Activated CD4-positive, alpha-beta T cell treated with anti-CD3 and anti-CD28 coated beads, Interleukin-2, amount 50 U/mL, for 24 hours (primary cell): ENCODE data around the gene OR2T33.
"Not testable (repeated sequence)": the region's sequence is repeated elsewhere in the genome, so short reads cannot be mapped to it uniquely, and the experiment has no call there.

Experiments
- DNase-seq, 2 donors: peaks; one replicate each; pipeline ENCODE4 v3.0.0-alpha.2; 2020; ENCODE audit warnings: low read depth in 1 of 2, low spot score in 1 of 2

Gene OR2T33

GRCh38 chr1:248277876-248278275 is at the start of gene OR2T33:
Gene OR2T33 (minus strand): TSS chr1:248277976. CDS start chr1:248273814, 4,162 bp downstream.
- no peak for DNase-seq

GRCh38 chr1:248324468-248324867 is 46.7 kb upstream of the OR2T33 start, which contains the start of gene OR2M7:
Gene OR2M7 (minus strand): TSS chr1:248324568. CDS start chr1:248324568, 0 bp downstream.
- no peak for DNase-seq

GRCh38 chr1:248316796-248317195 is 39.0 kb upstream of the OR2T33 start:
- DNase-seq = no peak

GRCh38 chr1:248306740-248307139 is 29.0 kb upstream of the OR2T33 start:
- not testable (repeated sequence) for DNase-seq

GRCh38 chr1:248306103-248306502 is 28.3 kb upstream of the OR2T33 start:
- no peak for DNase-seq

- not testable (repeated sequence) for DNase-seq
Observed at GRCh38 chr1:248305672-248306071, 27.9 kb upstream of the OR2T33 start.

GRCh38 chr1:248303324-248303723 is 25.5 kb upstream of the OR2T33 start, which contains the start of gene OR2T12:
Gene OR2T12 (minus strand): TSS chr1:248303424. CDS start chr1:248295578, 7,846 bp downstream.
- no peak for DNase-seq

GRCh38 chr1:248288391-248288790 is 10.6 kb upstream of the OR2T33 start:
- no peak for DNase-seq

GRCh38 chr1:248273225-248273624 is 4.6 kb downstream of the OR2T33 start:
- DNase-seq = not testable (repeated sequence)

GRCh38 chr1:248268178-248268577 is 9.6 kb downstream of the OR2T33 start:
- DNase-seq = no peak

- not testable (repeated sequence) for DNase-seq
Observed at GRCh38 chr1:248259309-248259708, 18.5 kb downstream of the OR2T33 start.

- no peak for DNase-seq
Observed at GRCh38 chr1:248243204-248243603, 34.6 kb downstream of the OR2T33 start.

- no peak for DNase-seq
Observed at GRCh38 chr1:248239478-248239877, 38.3 kb downstream of the OR2T33 start.

GRCh38 chr1:248231117-248231516 is 46.7 kb downstream of the OR2T33 start, which contains the start of gene OR2M4:
Gene OR2M4 (plus strand): TSS chr1:248231417. CDS start chr1:248238929, 7,512 bp downstream.
- DNase-seq = no peak

- DNase-seq = no peak
Observed at GRCh38 chr1:248229360-248229908, 48.3 kb downstream of the OR2T33 start.

GRCh38 chr1:248225537-248225936 is 52.2 kb downstream of the OR2T33 start:
- DNase-seq = no peak
